RWPE2 (cell line): Measurements from ENCODE around the gene ESRRA.

ENCODE experiments used
- ATAC-seq: fragments of 200-7000 bp; cut with Tn5 transposase; 3 replicates; pipeline ENCODE4 v1.9.1; 2021; ENCODE audit warnings: low read depth
- DNase-seq: peaks from one replicate; pipeline ENCODE4 v3.0.0-alpha.2; 2020; ENCODE audit warnings: low spot score
- H3K27ac ChIP-seq: fragments of 450-650 bp; 2 replicates; pipeline ENCODE4 v1.5.1; 2017; ENCODE audit warnings: mild to moderate bottlenecking; ENCODE audit not compliant: poor library complexity, severe bottlenecking
- H3K27me3 ChIP-seq: fragments of 250-450 bp; sonication (Bioruptor Pico); 2 replicates; pipeline ENCODE4 v1.5.1; 2021; ENCODE audit warnings: mild to moderate bottlenecking, moderate library complexity; ENCODE audit not compliant: insufficient read depth, poor library complexity, severe bottlenecking
- H3K36me3 ChIP-seq: fragments of 250-450 bp; sonication (Bioruptor Pico); 2 replicates; pipeline ENCODE4 v1.5.1; 2020; ENCODE audit warnings: low read depth, mild to moderate bottlenecking, moderate library complexity
- H3K4me1 ChIP-seq: fragments of 250-450 bp; sonication (Bioruptor Pico); 2 replicates; pipeline ENCODE4 v1.5.1; 2021; ENCODE audit warnings: mild to moderate bottlenecking, moderate library complexity; ENCODE audit not compliant: insufficient read depth, poor library complexity, severe bottlenecking
- H3K4me3 ChIP-seq: fragments of 250-450 bp; sonication (Bioruptor Pico); 2 replicates; pipeline ENCODE4 v1.5.1; 2021; ENCODE audit warnings: mild to moderate bottlenecking, moderate library complexity; ENCODE audit not compliant: severe bottlenecking
- H3K9me3 ChIP-seq: fragments of 250-450 bp; sonication (Bioruptor Pico); 2 replicates; pipeline ENCODE4 v1.5.1; 2021; ENCODE audit warnings: mild to moderate bottlenecking, moderate library complexity; ENCODE audit not compliant: severe bottlenecking
- CTCF ChIP-seq: fragments of 450-650 bp; IDR thresholded peaks from one replicate; pipeline ENCODE4 v1.5.1; 2017; ENCODE audit warnings: mild to moderate bottlenecking, moderate library complexity; ENCODE audit not compliant: poor library complexity, severe bottlenecking

Gene ESRRA

GRCh38 chr11:64297699-64298358 lies 7.5 kb upstream of the ESRRA start:
- H3K27me3 ChIP-seq = peaks cover 32% of the 10 kb centered on the region
- ATAC-seq (no peak), DNase-seq (no peak)
- H3K4me3 ChIP-seq = no peak overlapping the region
- TF ChIP-seq CTCF = no peak
- no peaks in the 10 kb centered on the region for H3K9me3 ChIP-seq
- no peaks in the 10 kb centered on the region for H3K4me1 ChIP-seq
- H3K27ac ChIP-seq = no peak overlapping the region
- no peaks in the 10 kb centered on the region for H3K36me3 ChIP-seq

- no peak overlapping the region for H3K27ac ChIP-seq
- no peaks in the 10 kb centered on the region for H3K9me3 ChIP-seq
- DNase-seq (no peak), ATAC-seq (no peak)
- H3K4me1 ChIP-seq = no peaks in the 10 kb centered on the region
- H3K4me3 ChIP-seq = no peak overlapping the region
- peaks cover 22% of the 10 kb centered on the region for H3K27me3 ChIP-seq
- TF ChIP-seq CTCF = no peak
- no peaks in the 10 kb centered on the region for H3K36me3 ChIP-seq
These were observed 6.1 kb upstream of the ESRRA start for GRCh38 chr11:64298966-64299846.

- H3K27ac ChIP-seq = no peak within 1 kb of the TSS
- ATAC-seq (no peak), DNase-seq (no peak)
- peaks cover 22% of the 10 kb centered on the region for H3K27me3 ChIP-seq
- H3K9me3 ChIP-seq = no peaks in the 10 kb centered on the region
- peak within 1 kb of the TSS; percentile 7 for H3K4me3 ChIP-seq
- no peak for TF ChIP-seq CTCF
- no peaks in the 10 kb centered on the region for H3K36me3 ChIP-seq
- no peaks in the 10 kb centered on the region for H3K4me1 ChIP-seq
These were observed 5.3 kb upstream of the ESRRA start, which contains the start of gene CATSPERZ for GRCh38 chr11:64299847-64300648. Gene CATSPERZ (plus strand): TSS chr11:64300358. CDS start chr11:64300411, 53 bp downstream.

GRCh38 chr11:64303109-64304031 lies 2.0 kb upstream of the ESRRA start:
- Histone ChIP-seq H3K9me3 (no peaks in the 10 kb centered on the region), H3K4me1 (no peaks in the 10 kb centered on the region), H3K27ac (peak overlapping the region; percentile 86), H3K36me3 (peaks cover 10% of the 10 kb centered on the region; the same call in 1 of the 2 replicates), H3K4me3 (no peak overlapping the region), H3K27me3 (peaks cover 22% of the 10 kb centered on the region)
- DNase-seq = peak; percentile 19
- TF ChIP-seq CTCF = no peak
- ATAC-seq = no peak
